ENCODE measurements around the gene RNF4. TPM values are rescaled to one million over a fixed set of nuclear protein-coding genes. Genes with fewer than 3 reads are reported as not detected.

RNF4 gene
- total RNA-seq, 4 donors from 2014 or later: 10.8 to 57.9 (median 33.9) TPM

DNA sequence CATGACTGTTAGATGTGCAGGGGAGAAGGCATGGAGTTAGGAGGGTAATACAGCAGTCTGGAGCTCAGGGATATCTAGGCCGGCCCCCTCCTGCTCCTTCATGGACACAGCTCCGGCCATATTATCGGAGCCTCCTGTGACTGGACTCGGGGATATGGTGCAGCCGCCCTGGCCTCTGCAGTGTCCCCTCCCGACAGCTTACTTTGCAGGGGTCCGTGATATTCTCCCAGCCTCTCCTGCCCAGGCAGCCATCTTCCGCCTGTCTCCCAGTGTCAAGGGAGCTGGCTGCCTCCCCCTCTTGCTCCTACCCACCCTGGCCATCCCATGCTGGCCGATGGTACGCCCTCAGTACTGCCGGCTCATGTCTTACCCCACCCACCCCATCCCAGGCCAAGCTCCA is 19.9 kb upstream of the RNF4 start:
- Histone ChIP-seq H3K27ac (no peak overlapping the region), H3K9me3 (no peaks in the 10 kb centered on the region), H3K36me3 (no peaks in the 10 kb centered on the region), H3K4me3 (no peak overlapping the region), H3K27me3 (no peaks in the 10 kb centered on the region), H3K4me1 (no peaks in the 10 kb centered on the region)
- no peak for DNase-seq
- TF ChIP-seq, protein P1, sequence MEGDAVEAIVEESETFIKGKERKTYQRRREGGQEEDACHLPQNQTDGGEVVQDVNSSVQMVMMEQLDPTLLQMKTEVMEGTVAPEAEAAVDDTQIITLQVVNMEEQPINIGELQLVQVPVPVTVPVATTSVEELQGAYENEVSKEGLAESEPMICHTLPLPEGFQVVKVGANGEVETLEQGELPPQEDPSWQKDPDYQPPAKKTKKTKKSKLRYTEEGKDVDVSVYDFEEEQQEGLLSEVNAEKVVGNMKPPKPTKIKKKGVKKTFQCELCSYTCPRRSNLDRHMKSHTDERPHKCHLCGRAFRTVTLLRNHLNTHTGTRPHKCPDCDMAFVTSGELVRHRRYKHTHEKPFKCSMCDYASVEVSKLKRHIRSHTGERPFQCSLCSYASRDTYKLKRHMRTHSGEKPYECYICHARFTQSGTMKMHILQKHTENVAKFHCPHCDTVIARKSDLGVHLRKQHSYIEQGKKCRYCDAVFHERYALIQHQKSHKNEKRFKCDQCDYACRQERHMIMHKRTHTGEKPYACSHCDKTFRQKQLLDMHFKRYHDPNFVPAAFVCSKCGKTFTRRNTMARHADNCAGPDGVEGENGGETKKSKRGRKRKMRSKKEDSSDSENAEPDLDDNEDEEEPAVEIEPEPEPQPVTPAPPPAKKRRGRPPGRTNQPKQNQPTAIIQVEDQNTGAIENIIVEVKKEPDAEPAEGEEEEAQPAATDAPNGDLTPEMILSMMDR (IDR thresholded peaks at IDR 0.05): no peak
- no peak for TF ChIP-seq POLR2A (IDR thresholded peaks at IDR 0.05)
- intact Hi-C loops (cut with DNase I; ENCODE audit: low total_unique reads): no loop called here

DNA sequence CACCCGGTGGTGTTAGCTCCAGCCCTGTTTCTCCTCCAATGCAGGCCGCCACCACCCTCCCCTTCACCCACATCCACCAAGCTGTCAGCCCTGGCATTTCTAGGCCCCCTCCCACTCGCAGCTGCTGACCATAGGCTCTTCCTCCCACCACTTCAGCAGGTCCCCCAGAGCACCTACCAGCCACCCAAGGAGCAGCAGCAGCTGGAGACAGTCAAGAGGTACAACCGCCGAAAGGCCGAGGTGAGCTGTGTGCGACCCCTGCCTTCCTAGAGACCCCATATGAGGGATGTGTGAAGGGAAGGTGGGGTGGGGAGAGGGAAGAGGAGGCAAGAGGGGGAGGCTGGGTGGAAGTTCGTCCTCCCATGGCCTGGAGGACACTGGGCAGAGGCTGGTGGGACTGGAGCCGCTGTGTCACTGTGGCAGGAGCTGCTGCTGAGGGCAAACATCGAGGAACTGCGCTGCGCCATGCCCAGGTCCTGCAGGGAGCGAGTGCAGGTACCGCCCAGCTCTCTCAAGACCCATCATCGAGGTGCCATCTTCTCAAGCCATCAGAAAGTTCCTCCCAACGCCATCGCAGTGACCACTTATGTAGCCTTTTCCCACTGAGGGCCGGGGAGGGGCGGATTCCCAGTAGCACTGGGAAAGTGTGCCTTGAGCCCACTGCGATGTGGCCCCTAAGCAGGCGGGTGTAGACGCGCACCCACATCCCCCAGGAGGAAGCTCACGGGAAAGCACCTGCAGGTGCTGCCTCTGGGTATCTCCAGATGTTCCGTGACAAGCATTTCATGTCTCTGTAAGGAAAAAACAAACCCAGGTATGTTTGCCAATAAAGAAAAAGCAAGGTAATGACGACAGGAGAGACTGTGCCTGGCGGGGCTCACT is 19.2 kb upstream of the RNF4 start:
- no peaks in the 10 kb centered on the region for H3K4me1 ChIP-seq
- DNase-seq: no peak
- no peak overlapping the region for H3K27ac ChIP-seq
- H3K9me3 ChIP-seq: no peaks in the 10 kb centered on the region
- TF ChIP-seq POLR2A (IDR thresholded peaks at IDR 0.05): no peak
- TF ChIP-seq, protein P1 (IDR thresholded peaks at IDR 0.05): no peak
- no peaks in the 10 kb centered on the region for H3K27me3 ChIP-seq
- no peak overlapping the region for H3K4me3 ChIP-seq
- intact Hi-C loops (cut with DNase I; ENCODE audit: low total_unique reads): no loop called here
- H3K36me3 ChIP-seq: no peaks in the 10 kb centered on the region

DNA sequence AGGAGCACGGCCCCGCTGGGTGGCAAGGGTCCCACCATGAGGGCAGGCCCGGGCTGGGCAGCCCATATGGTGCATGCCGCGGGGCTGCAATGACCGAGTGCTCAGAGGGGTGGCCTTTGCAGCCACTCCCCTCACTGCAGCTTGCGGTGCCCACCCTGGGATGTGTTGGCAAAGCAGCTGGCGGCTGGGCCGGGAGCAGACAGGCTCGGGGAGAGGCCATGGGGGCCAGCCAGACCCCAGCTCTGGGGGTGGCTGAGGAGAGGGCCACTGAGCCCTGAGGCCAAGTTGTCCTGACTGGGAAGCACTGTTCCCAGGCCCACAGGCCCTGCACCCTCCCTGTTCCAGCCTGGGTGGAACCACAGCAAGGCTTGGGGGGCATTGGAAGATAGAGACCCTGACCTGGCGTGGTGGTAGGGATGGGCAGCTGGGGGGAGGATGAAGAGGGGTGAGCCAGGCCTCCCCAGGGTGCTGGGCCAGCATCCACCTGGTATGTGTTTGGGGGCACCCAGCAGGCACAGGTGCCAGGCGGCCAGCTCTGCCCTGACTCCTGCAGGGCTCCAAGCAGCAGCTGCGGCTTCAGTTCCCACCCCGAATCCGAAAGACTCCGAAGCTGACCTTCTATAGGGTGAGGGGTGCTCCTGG is 18.4 kb upstream of the RNF4 start:
- Histone ChIP-seq H3K27ac (no peak overlapping the region), H3K36me3 (no peaks in the 10 kb centered on the region), H3K4me1 (no peaks in the 10 kb centered on the region), H3K4me3 (no peak overlapping the region), H3K9me3 (no peaks in the 10 kb centered on the region), H3K27me3 (no peaks in the 10 kb centered on the region)
- TF ChIP-seq, protein P1 (IDR thresholded peaks at IDR 0.05): no peak
- TF ChIP-seq POLR2A (IDR thresholded peaks at IDR 0.05): no peak
- no peak for DNase-seq
- intact Hi-C loops (cut with DNase I; ENCODE audit: low total_unique reads): no loop called here

DNA sequence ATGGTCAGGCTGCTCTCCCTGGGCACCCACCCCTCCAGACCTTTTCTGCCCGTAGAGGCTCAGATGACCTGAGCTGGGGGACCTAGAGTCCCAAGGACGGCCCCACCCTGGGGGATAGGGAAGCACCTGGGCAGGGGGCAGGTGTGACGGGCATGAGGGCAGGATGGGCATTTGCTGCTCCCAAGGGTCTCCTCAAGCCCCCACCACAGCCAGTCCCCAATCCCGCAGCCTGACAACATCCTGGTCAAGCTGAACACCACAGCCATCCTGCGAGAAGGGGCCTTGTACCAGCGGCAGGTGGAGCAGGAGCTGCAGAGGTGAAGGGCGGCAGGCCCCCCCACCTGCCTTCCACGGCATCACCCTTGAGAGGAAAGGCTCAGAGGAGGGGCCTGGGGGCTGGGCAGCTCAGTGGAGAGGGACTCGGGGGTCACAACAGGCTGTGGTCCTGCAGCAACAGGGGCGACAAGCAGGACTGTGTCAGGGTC is 17.8 kb upstream of the RNF4 start:
- Histone ChIP-seq H3K27ac (no peak overlapping the region), H3K27me3 (no peaks in the 10 kb centered on the region), H3K4me1 (no peaks in the 10 kb centered on the region), H3K9me3 (no peaks in the 10 kb centered on the region), H3K36me3 (no peaks in the 10 kb centered on the region), H3K4me3 (no peak overlapping the region)
- intact Hi-C loops (cut with DNase I; ENCODE audit: low total_unique reads): no loop called here
- DNase-seq: no peak
- TF ChIP-seq, protein P1 (IDR thresholded peaks at IDR 0.05): no peak
- TF ChIP-seq POLR2A (IDR thresholded peaks at IDR 0.05): no peak

Data from uterus (tissue), 4 donors.